ENCODE measurements around the gene FAAP20.

DNA sequence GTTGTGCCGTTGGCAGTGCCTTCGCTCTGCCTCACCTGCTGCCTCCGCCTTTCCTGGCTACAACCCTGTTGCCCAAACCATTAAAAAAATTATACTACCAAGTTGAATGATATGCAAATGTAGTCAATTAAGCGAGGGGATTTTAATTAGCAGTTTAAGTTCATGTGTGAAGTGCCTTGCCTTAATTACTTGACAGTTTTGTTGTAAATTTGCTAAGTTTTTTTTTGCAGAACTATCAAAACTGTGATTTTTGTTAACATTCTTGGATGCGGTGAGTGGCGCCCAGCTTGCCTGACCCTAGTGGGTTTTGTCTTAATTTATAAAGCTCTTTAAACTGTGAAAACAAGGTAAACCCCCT is 44.4 kb upstream of the FAAP20 start:
- TF ChIP-seq, protein P1, sequence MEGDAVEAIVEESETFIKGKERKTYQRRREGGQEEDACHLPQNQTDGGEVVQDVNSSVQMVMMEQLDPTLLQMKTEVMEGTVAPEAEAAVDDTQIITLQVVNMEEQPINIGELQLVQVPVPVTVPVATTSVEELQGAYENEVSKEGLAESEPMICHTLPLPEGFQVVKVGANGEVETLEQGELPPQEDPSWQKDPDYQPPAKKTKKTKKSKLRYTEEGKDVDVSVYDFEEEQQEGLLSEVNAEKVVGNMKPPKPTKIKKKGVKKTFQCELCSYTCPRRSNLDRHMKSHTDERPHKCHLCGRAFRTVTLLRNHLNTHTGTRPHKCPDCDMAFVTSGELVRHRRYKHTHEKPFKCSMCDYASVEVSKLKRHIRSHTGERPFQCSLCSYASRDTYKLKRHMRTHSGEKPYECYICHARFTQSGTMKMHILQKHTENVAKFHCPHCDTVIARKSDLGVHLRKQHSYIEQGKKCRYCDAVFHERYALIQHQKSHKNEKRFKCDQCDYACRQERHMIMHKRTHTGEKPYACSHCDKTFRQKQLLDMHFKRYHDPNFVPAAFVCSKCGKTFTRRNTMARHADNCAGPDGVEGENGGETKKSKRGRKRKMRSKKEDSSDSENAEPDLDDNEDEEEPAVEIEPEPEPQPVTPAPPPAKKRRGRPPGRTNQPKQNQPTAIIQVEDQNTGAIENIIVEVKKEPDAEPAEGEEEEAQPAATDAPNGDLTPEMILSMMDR (tag by site-specific recombination; IDR thresholded peaks at IDR 0.05), result no peak
- TF ChIP-seq MYNN (tag by site-specific recombination; IDR thresholded peaks at IDR 0.05; ENCODE audit: borderline replicate concordance), result no peak
- TF ChIP-seq ZNF558 (tag by site-specific recombination; IDR thresholded peaks at IDR 0.05), result no peak
- no peak for TF ChIP-seq ZBTB48 (tag by site-specific recombination; IDR thresholded peaks at IDR 0.05)
- no peak for TF ChIP-seq TCF7L2 (IDR thresholded peaks at IDR 0.05; ENCODE audit: borderline replicate concordance, low read depth, low read length)
- no peak for TF ChIP-seq ZBTB1 (tag by site-specific recombination; IDR thresholded peaks at IDR 0.05)
- TF ChIP-seq ZNF140 (tag by site-specific recombination; IDR thresholded peaks at IDR 0.05), result no peak
